Testis (tissue), 3 donors: Measurements from ENCODE around the gene FAM229B. TPM values are rescaled to one million over a fixed set of nuclear protein-coding genes. Genes with fewer than 3 reads are reported as not detected.
A peak's percentile ranks its signal among the peaks of the same experiment; 100 is the strongest.

ENCODE experiments used
- DNase-seq: peaks from one replicate; pipeline ENCODE4 v3.0.0-alpha.2; 2019
- H3K27ac ChIP-seq, 2 donors: fragments of 200-600 bp; sonication (generic); one replicate each; pipeline ENCODE4 v1.5.1; 2019
- H3K27me3 ChIP-seq: fragments of 200-600 bp; sonication (generic); one replicate; pipeline ENCODE4 v1.5.1; 2019
- H3K36me3 ChIP-seq: fragments of 200-600 bp; sonication (generic); one replicate; pipeline ENCODE4 v1.5.1; 2017; ENCODE audit warnings: low read depth; ENCODE audit errors: missing control alignments
- H3K4me1 ChIP-seq: fragments of 200-600 bp; sonication (generic); one replicate; pipeline ENCODE4 v1.5.1; 2019
- H3K4me3 ChIP-seq, 2 donors: fragments of 200-600 bp; sonication (generic); one replicate each; pipeline ENCODE4 v1.5.1; 2017 to 2019
- H3K9me3 ChIP-seq: fragments of 200-600 bp; sonication (generic); one replicate; pipeline ENCODE4 v1.5.1; 2017
- POLR2A ChIP-seq: fragments of 450-650 bp; IDR thresholded peaks from one replicate; pipeline ENCODE4 v1.6.1; 2017; ENCODE audit warnings: antibody characterized with exemption, mild to moderate bottlenecking, moderate library complexity
- WGBS, 2 donors: methylation state at CpG; one replicate each; pipeline ENCODE4 v1.1.5; 2018; 5-methylcytosine and 5-hydroxymethylcytosine counted together
- intact Hi-C: fragments of 100-400 bp; cut with DNase I; formaldehyde crosslinking; loops from one replicate; pipeline ENCODE4 v1.15.1; 2023; ENCODE audit warnings: low total_unique reads
- polyA plus RNA-seq: library from polyadenylated mRNA; stranded (reverse); fragments of 350-450 nt; fragmentation: Illumina TruSeq; extraction: RNeasy Lipid Tissue Mini Kit (QIAGEN cat#74804); gene quantifications from one replicate; pipeline ENCODE4 v1.2.3, GENCODE V29; 2014; ENCODE audit warnings: low read depth, low replicate concordance; ENCODE audit not compliant: insufficient read depth
- total RNA-seq, 2 donors: library from RNA; depleted of rRNA; stranded (reverse); fragments of >200 nt; gene quantifications; one replicate each; pipeline ENCODE4 v1.2.3, GENCODE V29; 2016
- TF ChIP-seq, protein P1 (sequence below), 3 experiments: fragments of 450-650 bp in 2 of 3; fragments of 200-600 bp in 1 of 3; sonication (generic) in 1 of 3; IDR thresholded peaks; one replicate each; pipeline ENCODE4 v1.5.1; 2016 to 2019; ENCODE audit warnings: antibody characterized with exemption in 3 of 3, mild to moderate bottlenecking in 2 of 3, moderate library complexity in 1 of 3

The FAM229B gene
- total and polyA plus RNA-seq, 3 donors from 2014 or later: 111 to 724 (median 202) TPM

GRCh38 chr6:112122756-112123155 is 35.4 kb downstream of the FAM229B start:
- Histone ChIP-seq H3K27ac (no peak overlapping the region), H3K9me3 (no peaks in the 10 kb centered on the region), H3K36me3 (no peaks in the 10 kb centered on the region), H3K4me3 (no peak overlapping the region), H3K27me3 (no peaks in the 10 kb centered on the region), H3K4me1 (no peaks in the 10 kb centered on the region)
- intact Hi-C loops: no loop called here
- 92 to 97% methylated on average over 2 of the region's 2 CpGs for WGBS, 2 donors
- DNase-seq: no peak
- TF ChIP-seq POLR2A: no peak
- TF ChIP-seq, protein P1, sequence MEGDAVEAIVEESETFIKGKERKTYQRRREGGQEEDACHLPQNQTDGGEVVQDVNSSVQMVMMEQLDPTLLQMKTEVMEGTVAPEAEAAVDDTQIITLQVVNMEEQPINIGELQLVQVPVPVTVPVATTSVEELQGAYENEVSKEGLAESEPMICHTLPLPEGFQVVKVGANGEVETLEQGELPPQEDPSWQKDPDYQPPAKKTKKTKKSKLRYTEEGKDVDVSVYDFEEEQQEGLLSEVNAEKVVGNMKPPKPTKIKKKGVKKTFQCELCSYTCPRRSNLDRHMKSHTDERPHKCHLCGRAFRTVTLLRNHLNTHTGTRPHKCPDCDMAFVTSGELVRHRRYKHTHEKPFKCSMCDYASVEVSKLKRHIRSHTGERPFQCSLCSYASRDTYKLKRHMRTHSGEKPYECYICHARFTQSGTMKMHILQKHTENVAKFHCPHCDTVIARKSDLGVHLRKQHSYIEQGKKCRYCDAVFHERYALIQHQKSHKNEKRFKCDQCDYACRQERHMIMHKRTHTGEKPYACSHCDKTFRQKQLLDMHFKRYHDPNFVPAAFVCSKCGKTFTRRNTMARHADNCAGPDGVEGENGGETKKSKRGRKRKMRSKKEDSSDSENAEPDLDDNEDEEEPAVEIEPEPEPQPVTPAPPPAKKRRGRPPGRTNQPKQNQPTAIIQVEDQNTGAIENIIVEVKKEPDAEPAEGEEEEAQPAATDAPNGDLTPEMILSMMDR (IDR thresholded peaks at IDR 0.05): no peak

DNA sequence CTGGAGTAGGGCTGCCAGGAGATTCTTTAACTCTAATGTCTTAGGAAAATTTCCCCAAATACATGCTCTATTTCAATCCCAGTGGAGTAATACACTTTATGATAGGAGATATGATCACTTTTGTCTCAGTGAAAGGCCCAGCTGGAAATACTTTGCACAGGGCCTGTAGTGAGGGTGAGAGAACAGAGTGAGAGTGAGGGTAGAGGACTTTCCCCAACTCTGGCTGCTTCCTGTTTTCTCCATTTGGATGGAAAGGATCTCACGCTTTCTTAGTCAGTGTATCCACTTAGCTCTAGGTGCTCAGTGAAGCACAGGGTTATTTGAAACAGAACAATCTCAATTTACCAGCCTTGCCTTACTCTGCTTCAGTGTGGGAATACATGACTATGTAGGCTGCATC is 36.6 kb downstream of the FAM229B start:
- WGBS, 2 donors: 96 to 100% methylated on average over 1 of the region's 1 CpG
- H3K27ac ChIP-seq: no peak overlapping the region
- TF ChIP-seq, protein P1 (IDR thresholded peaks at IDR 0.05): no peak
- no peak for TF ChIP-seq POLR2A
- no peaks in the 10 kb centered on the region for H3K27me3 ChIP-seq
- DNase-seq: no peak
- no peaks in the 10 kb centered on the region for H3K36me3 ChIP-seq
- no peak overlapping the region for H3K4me3 ChIP-seq
- H3K4me1 ChIP-seq: no peaks in the 10 kb centered on the region
- intact Hi-C loops: no loop called here
- H3K9me3 ChIP-seq: no peaks in the 10 kb centered on the region

DNA sequence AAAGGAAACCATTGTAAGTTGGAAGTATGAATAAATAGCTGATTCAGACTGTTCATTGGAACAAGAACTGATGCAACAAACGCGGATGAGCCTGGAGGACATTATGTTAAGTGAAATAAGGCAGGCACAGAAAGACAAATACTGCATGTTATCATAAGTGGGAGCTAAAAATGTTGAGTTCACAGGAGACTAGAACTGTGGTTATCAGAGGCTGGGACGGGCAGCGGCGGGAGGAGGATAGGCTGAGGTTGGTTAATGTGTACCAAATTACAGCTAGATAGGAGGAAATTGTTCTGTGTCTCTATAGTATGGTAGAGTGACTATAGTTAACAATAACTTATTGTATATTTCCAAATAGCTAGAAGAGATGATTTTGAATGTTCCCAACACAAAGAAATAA is 40.8 kb downstream of the FAM229B start:
- no peaks in the 10 kb centered on the region for H3K27me3 ChIP-seq
- H3K27ac ChIP-seq: no peak overlapping the region
- 68 to 83% methylated on average over 5 of the region's 5 CpGs for WGBS, 2 donors
- H3K4me3 ChIP-seq: no peak overlapping the region
- no peaks in the 10 kb centered on the region for H3K9me3 ChIP-seq
- H3K4me1 ChIP-seq: no peaks in the 10 kb centered on the region
- no peak for TF ChIP-seq POLR2A
- TF ChIP-seq, protein P1 (IDR thresholded peaks at IDR 0.05): no peak
- intact Hi-C loops: no loop called here
- no peaks in the 10 kb centered on the region for H3K36me3 ChIP-seq
- no peak for DNase-seq

DNA sequence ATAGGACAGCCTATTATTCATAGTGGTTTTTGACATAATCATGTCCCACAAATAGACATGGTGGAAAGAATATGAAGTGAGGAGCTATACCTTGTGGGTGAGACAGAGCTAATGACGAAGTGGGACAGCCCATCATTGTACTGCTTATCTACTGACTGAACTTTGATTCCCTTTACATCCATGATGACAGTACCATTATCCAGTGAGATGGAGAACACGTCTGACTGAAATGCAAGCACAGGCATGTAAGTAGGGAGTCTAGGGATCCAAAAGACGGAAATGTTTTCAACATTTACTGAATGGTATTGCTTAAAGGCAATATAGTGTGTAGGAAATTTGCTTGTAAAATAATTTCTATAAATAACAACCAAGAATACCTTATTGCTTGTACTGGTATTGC is 43.5 kb downstream of the FAM229B start:
- no peak for TF ChIP-seq POLR2A
- TF ChIP-seq, protein P1 (IDR thresholded peaks at IDR 0.05): no peak
- H3K4me3 ChIP-seq: no peak overlapping the region
- H3K36me3 ChIP-seq: no peaks in the 10 kb centered on the region
- no peak for DNase-seq
- WGBS, 2 donors: 91% methylated on average over 3 of the region's 3 CpGs
- H3K27me3 ChIP-seq: no peaks in the 10 kb centered on the region
- no peaks in the 10 kb centered on the region for H3K9me3 ChIP-seq
- H3K27ac ChIP-seq: no peak overlapping the region
- no peaks in the 10 kb centered on the region for H3K4me1 ChIP-seq
- intact Hi-C loops: no loop called here

- TF ChIP-seq POLR2A: no peak
- TF ChIP-seq, protein P1 (IDR thresholded peaks at IDR 0.05): no peak
- 44 to 53% methylated on average over 8 of the region's 8 CpGs for WGBS, 2 donors
- Histone ChIP-seq H3K27me3 (no peaks in the 10 kb centered on the region), H3K4me1 (peaks cover 7% of the 10 kb centered on the region), H3K27ac (peak overlapping the region in 1 of 2 donors; percentile 44), H3K36me3 (no peaks in the 10 kb centered on the region), H3K4me3 (no peak overlapping the region), H3K9me3 (no peaks in the 10 kb centered on the region)
- intact Hi-C loops: no loop called here
- DNase-seq: peak; percentile 69
Observed at GRCh38 chr6:112139052-112139451, 51.7 kb downstream of the FAM229B start.
